IMR-90 (cell line): Measurements from ENCODE around the gene ICAM4. TPM values are rescaled to one million over a fixed set of nuclear protein-coding genes. Genes with fewer than 3 reads are reported as not detected.

Experiments
- ATAC-seq: fragments of 200-7000 bp; cut with Tn5 transposase; 2 replicates; pipeline ENCODE4 v1.9.1; 2020; ENCODE audit warnings: low read depth, mild to moderate bottlenecking, moderate library complexity
- BruUV-seq: library from RNA; stranded (reverse); fragments of 400-500 nt; replicated peaks from 2 replicates; lab custom pipeline; 2021; lab: Mats Ljungman, UMichigan
- CTCF ChIA-PET: fragments of 300-600 bp; formaldehyde crosslinking; extraction: SDS; loops from one replicate; lab custom pipeline; 2021; ENCODE audit warnings: antibody characterized with exemption; lab: Yijun Ruan, JAX
- POLR2A ChIA-PET: fragments of 300-600 bp; sonication (Branson Sonifier 250); formaldehyde crosslinking; loops from one replicate; lab custom pipeline; 2022; ENCODE audit warnings: antibody characterized with exemption; ENCODE audit not compliant: unreplicated experiment; lab: Charles Lee
- DNase-seq: peaks from one replicate; pipeline ENCODE4 v3.0.0; 2013
- H2AFZ ChIP-seq: replicated peaks from 2 replicates; pipeline ENCODE3; 2013; ENCODE audit warnings: low read length, mild to moderate bottlenecking; ENCODE audit not compliant: poor library complexity
- H2AK5ac ChIP-seq: 2 replicates; pipeline ENCODE4 v1.6.1; 2013; ENCODE audit warnings: low read depth, low read length, inconsistent platforms
- H2AK9ac ChIP-seq: replicated peaks from 2 replicates; pipeline ENCODE3; 2013; ENCODE audit warnings: mild to moderate bottlenecking, low read depth, low read length, moderate library complexity; ENCODE audit not compliant: poor library complexity
- H2BK120ac ChIP-seq: 2 replicates; pipeline ENCODE4 v1.6.1; 2013; ENCODE audit warnings: low read depth, low read length, inconsistent platforms
- H2BK15ac ChIP-seq: 3 replicates; pipeline ENCODE4 v1.6.1; 2013; ENCODE audit warnings: low read depth, low read length, inconsistent platforms
- H2BK20ac ChIP-seq: 2 replicates; pipeline ENCODE4 v1.6.1; 2013; ENCODE audit warnings: low read depth, mild to moderate bottlenecking, inconsistent platforms, low read length, moderate library complexity
- H2BK5ac ChIP-seq: 2 replicates; pipeline ENCODE4 v1.6.1; 2013; ENCODE audit warnings: mild to moderate bottlenecking, low read depth, low read length, inconsistent platforms; ENCODE audit not compliant: poor library complexity, severe bottlenecking
- H3K14ac ChIP-seq: replicated peaks from 2 replicates; pipeline ENCODE4 v1.6.1; 2013; ENCODE audit warnings: low read depth, low read length, inconsistent platforms
- H3K18ac ChIP-seq: 2 replicates; pipeline ENCODE4 v1.6.1; 2013; ENCODE audit warnings: low read depth, low read length, control low read depth
- H3K23ac ChIP-seq: 2 replicates; pipeline ENCODE4 v1.6.1; 2013; ENCODE audit warnings: low read depth, low read length, inconsistent platforms
- H3K27ac ChIP-seq: 2 replicates; pipeline ENCODE4 v1.5.1; 2013; ENCODE audit warnings: mild to moderate bottlenecking, control low read depth, low read length; ENCODE audit not compliant: insufficient read depth
- H3K27me3 ChIP-seq: 2 replicates; pipeline ENCODE4 v1.6.1; 2013; ENCODE audit warnings: low read length; ENCODE audit not compliant: control insufficient read depth, insufficient read depth
- H3K36me3 ChIP-seq: 2 replicates; pipeline ENCODE4 v1.6.1; 2013; ENCODE audit warnings: low read length, mixed read lengths; ENCODE audit not compliant: control insufficient read depth, insufficient read depth
- H3K4ac ChIP-seq: 2 replicates; pipeline ENCODE4 v1.6.1; 2013; ENCODE audit warnings: low read depth, low read length, inconsistent platforms
- H3K4me1 ChIP-seq: 2 replicates; pipeline ENCODE4 v1.6.1; 2013; ENCODE audit warnings: low read length, mixed read lengths; ENCODE audit not compliant: control insufficient read depth, insufficient read depth
- H3K4me2 ChIP-seq: 2 replicates; pipeline ENCODE4 v1.6.1; 2013; ENCODE audit warnings: low read depth, mild to moderate bottlenecking, control low read depth, low read length, moderate library complexity
- H3K4me3 ChIP-seq: 2 replicates; pipeline ENCODE4 v1.5.1; 2013; ENCODE audit warnings: low read depth, mild to moderate bottlenecking, control low read depth, low read length, moderate library complexity; ENCODE audit not compliant: insufficient read depth
- H3K56ac ChIP-seq: 2 replicates; pipeline ENCODE4 v1.6.1; 2013; ENCODE audit warnings: low read length, inconsistent platforms; ENCODE audit not compliant: insufficient read depth; ENCODE audit errors: extremely low read depth
- H3K79me1 ChIP-seq, 2 experiments: 2 replicates each; pipeline ENCODE4 v1.6.1; 2013; ENCODE audit warnings: low read length in 2 of 2, inconsistent platforms in 1 of 2, low read depth in 1 of 2
- H3K9ac ChIP-seq: 2 replicates; pipeline ENCODE4 v1.6.1; 2013; ENCODE audit warnings: low read depth, low read length, control low read depth
- H3K9me1 ChIP-seq: 2 replicates; pipeline ENCODE4 v1.6.1; 2013; ENCODE audit warnings: low read length, inconsistent platforms; ENCODE audit not compliant: insufficient read depth
- H3K9me3 ChIP-seq: 2 replicates; pipeline ENCODE4 v1.6.1; 2013; ENCODE audit warnings: low read length; ENCODE audit not compliant: control insufficient read depth, insufficient read depth
- H4K20me1 ChIP-seq: 2 replicates; pipeline ENCODE4 v1.6.1; 2013; ENCODE audit warnings: low read length, inconsistent platforms; ENCODE audit not compliant: insufficient read depth
- H4K5ac ChIP-seq: 2 replicates; pipeline ENCODE4 v1.6.1; 2013; ENCODE audit warnings: mild to moderate bottlenecking, low read depth, low read length, control low read depth
- H4K8ac ChIP-seq, 2 experiments: 2 replicates each; pipeline ENCODE4 v1.6.1; 2013; ENCODE audit warnings: low read depth in 2 of 2, low read length in 2 of 2, control low read depth in 1 of 2, inconsistent platforms in 1 of 2
- H4K91ac ChIP-seq: 2 replicates; pipeline ENCODE4 v1.6.1; 2013; ENCODE audit warnings: low read depth, low read length, inconsistent platforms; ENCODE audit not compliant: insufficient read depth
- BHLHE40 ChIP-seq: fragments of 150-350 bp; IDR thresholded peaks from 2 replicates; pipeline ENCODE4 v1.6.1; 2016; ENCODE audit warnings: mild to moderate bottlenecking, low read depth, low read length
- CEBPB ChIP-seq: IDR thresholded peaks from 2 replicates; pipeline ENCODE4 v1.6.1; 2012; ENCODE audit warnings: low read depth, low read length, improper control_type of control experiment
- CHD1 ChIP-seq: IDR thresholded peaks from 2 replicates; pipeline ENCODE4 v1.6.1; 2012; ENCODE audit warnings: low read depth, low read length, improper control_type of control experiment
- ELK1 ChIP-seq: fragments of 150-350 bp; IDR thresholded peaks from 2 replicates; pipeline ENCODE4 v1.6.1; 2016; ENCODE audit warnings: low read depth, mild to moderate bottlenecking, low read length, moderate library complexity, borderline replicate concordance
- FOS ChIP-seq: fragments of 150-350 bp; IDR thresholded peaks from 2 replicates; pipeline ENCODE4 v1.6.1; 2016; ENCODE audit warnings: low read depth, low read length
- MAFK ChIP-seq: IDR thresholded peaks from 2 replicates; pipeline ENCODE4 v1.6.1; 2012; ENCODE audit warnings: low read depth, low read length, improper control_type of control experiment
- MXI1 ChIP-seq: IDR thresholded peaks from 2 replicates; pipeline ENCODE4 v1.6.1; 2012; ENCODE audit warnings: low read depth, mild to moderate bottlenecking, low read length, moderate library complexity, borderline replicate concordance
- NFE2L2 ChIP-seq: fragments of 150-350 bp; IDR thresholded peaks from 2 replicates; pipeline ENCODE4 v1.6.1; 2016; ENCODE audit warnings: low read depth, mild to moderate bottlenecking, low read length
- POLR2A ChIP-seq: IDR thresholded peaks from 2 replicates; pipeline ENCODE4 v1.6.1; 2012; ENCODE audit warnings: mild to moderate bottlenecking, low read depth, low read length
- RAD21 ChIP-seq: IDR thresholded peaks from 2 replicates; pipeline ENCODE4 v1.6.1; 2012; ENCODE audit warnings: low read length, improper control_type of control experiment
- RCOR1 ChIP-seq: IDR thresholded peaks from 2 replicates; pipeline ENCODE4 v1.6.1; 2012; ENCODE audit warnings: mild to moderate bottlenecking, low read length, improper control_type of control experiment; ENCODE audit not compliant: insufficient replicate concordance
- RFX5 ChIP-seq: IDR thresholded peaks from 2 replicates; pipeline ENCODE4 v1.8.0; 2012; ENCODE audit warnings: low read depth, mild to moderate bottlenecking, low read length, moderate library complexity
- SMC3 ChIP-seq: fragments of 150-350 bp; IDR thresholded peaks from 2 replicates; pipeline ENCODE4 v1.6.1; 2016; ENCODE audit warnings: low read depth, mild to moderate bottlenecking, antibody characterized with exemption, low read length, moderate library complexity
- USF2 ChIP-seq: fragments of 150-350 bp; IDR thresholded peaks from 2 replicates; pipeline ENCODE4 v1.6.1; 2017; ENCODE audit warnings: mild to moderate bottlenecking, antibody characterized with exemption, low read length, low read depth
- WGBS, 2 experiments: methylation state at CpG; one replicate each; pipeline versions ENCODE4 v1.1.5 to v1.1.7; 2013; ENCODE audit warnings: missing lambda C conversion rate in 2 of 2; ENCODE audit not compliant: insufficient read length in 1 of 2; ENCODE audit errors: extremely low coverage in 2 of 2; 5-methylcytosine and 5-hydroxymethylcytosine counted together
- dilution Hi-C: fragments of 300-500 bp; cut with HindIII; formaldehyde crosslinking; loops from one replicate; pipeline ENCODE4 v1.14.3; 2018; ENCODE audit warnings: low sequenced_read_pairs; ENCODE audit not compliant: unreplicated experiment
- in situ Hi-C: fragments of 300-500 bp; cut with MboI; formaldehyde crosslinking; loops from 3 replicates; pipeline ENCODE4 v1.14.3; 2019; ENCODE audit warnings: low sequenced_read_pairs, inconsistent platforms, mixed read lengths
- intact Hi-C: fragments of 100-400 bp; cut with micrococcal nuclease; formaldehyde crosslinking; loops from 2 replicates; pipeline ENCODE4 v1.10.0; 2022
- polyA plus RNA-seq, 3 experiments: library from polyadenylated mRNA; depleted of rRNA; stranded (reverse); fragments of >200 nt; gene quantifications; 2 replicates each; pipeline ENCODE4 v1.2.3, GENCODE V29; 2012; ENCODE audit warnings: low replicate concordance in 1 of 3
- total RNA-seq: library from RNA; depleted of rRNA; stranded (reverse); fragments of >200 nt; gene quantifications from 2 replicates; pipeline ENCODE4 v1.2.3, GENCODE V29; 2012

Gene ICAM4
- total and polyA plus RNA-seq, 2 of the 4 experiments (the other 2 are of a cell fraction), result 2.3 to 4.0 TPM

GRCh38 chr19:10283301-10284064 lies 3.3 kb upstream of the ICAM4 start:
- Histone ChIP-seq H2AFZ (no peak overlapping the region), H3K79me1 (no peaks in the 10 kb centered on the region), H3K4me3 (no peak overlapping the region), H3K14ac (no peak overlapping the region), H4K8ac (no peak overlapping the region), H2BK120ac (no peak overlapping the region), H3K36me3 (peaks cover 2% of the 10 kb centered on the region; the same call in 1 of the 2 replicates), H2BK5ac (no peak overlapping the region), H3K4ac (no peak overlapping the region), H2AK9ac (peak overlapping the region; percentile 72), H3K4me1 (peaks cover 9% of the 10 kb centered on the region), H4K20me1 (no peaks in the 10 kb centered on the region), H3K4me2 (no peak overlapping the region), H4K5ac (no peak overlapping the region), H3K9ac (no peak overlapping the region), H3K27me3 (no peaks in the 10 kb centered on the region), H2BK20ac (no peak overlapping the region), H3K27ac (no peak overlapping the region), H3K56ac (no peak overlapping the region), H2BK15ac (no peak overlapping the region), H3K23ac (no peak overlapping the region), H3K9me1 (peaks cover 8% of the 10 kb centered on the region; the same call in 1 of the 2 replicates), H3K9me3 (no peaks in the 10 kb centered on the region), H3K18ac (no peak overlapping the region), H2AK5ac (no peak overlapping the region), H4K91ac (no peak overlapping the region)
- ATAC-seq (no peak), DNase-seq (no peak)
- WGBS, 2 experiments, result 100% methylated on average over 1 of the region's 23 CpGs; no CpG with 5 or more reads in 1 of the 2 experiments
- dilution Hi-C loops (no loop called here), intact Hi-C loops (no loop called here), in situ Hi-C loops (no loop called here)
- ChIA-PET CTCF (interaction anchor here (0.5 to 0.7 kb wide), 2 partner anchors 97 to 138 kb away, joined by 3 to 4 read pairs; partner anchors contain the start of gene TYK2), POLR2A (no interaction called here)
- no TSS peak for BruUV-seq
- no peak for TF ChIP-seq RCOR1
- no peak for TF ChIP-seq SMC3
- TF ChIP-seq CEBPB, result no peak
- TF ChIP-seq MXI1, result no peak
- TF ChIP-seq NFE2L2, result no peak
- no peak for TF ChIP-seq BHLHE40
- no peak for TF ChIP-seq MAFK
- no peak for TF ChIP-seq CHD1
- TF ChIP-seq POLR2A, result no peak
- no peak for TF ChIP-seq USF2
- no peak for TF ChIP-seq ELK1
- no peak for TF ChIP-seq RFX5
- no peak for TF ChIP-seq RAD21
- TF ChIP-seq FOS, result no peak
